K562 (cell line): ENCODE measurements around the gene SLC17A8.

ENCODE experiments used
- CTCF ChIP-seq, 3 experiments: IDR thresholded peaks in 2 of 3; conservative IDR thresholded peaks in 1 of 3; 2 replicates each; pipeline ENCODE4 v1.5.1; 2011 to 2012; ENCODE audit warnings: low read length in 3 of 3, mild to moderate bottlenecking in 3 of 3, control low read depth in 2 of 3, improper control_type of control experiment in 1 of 3, inconsistent platforms in 1 of 3, low read depth in 1 of 3, mixed read lengths in 1 of 3, moderate library complexity in 1 of 3; ENCODE audit not compliant: insufficient read depth in 2 of 3
- ETV1 ChIP-seq: fragments of 450-650 bp; conservative IDR thresholded peaks from 2 replicates; pipeline ENCODE4 v1.6.1; 2016; ENCODE audit warnings: missing genetic modification characterization, control low read depth, low read depth, missing compliant biosample characterization
- MEF2A ChIP-seq: IDR thresholded peaks from 2 replicates; pipeline ENCODE4 v1.6.1; 2011; ENCODE audit warnings: low read depth, mild to moderate bottlenecking, low read length, moderate library complexity; ENCODE audit not compliant: control insufficient read depth
- NR2F6 ChIP-seq: fragments of 450-650 bp; formaldehyde crosslinking; IDR thresholded peaks from 2 replicates; pipeline ENCODE4 v1.4.0; 2020; ENCODE audit warnings: mild to moderate bottlenecking
- SMC3 ChIP-seq: conservative IDR thresholded peaks from 2 replicates; pipeline ENCODE4 v1.6.1; 2011; ENCODE audit warnings: low read depth, low read length, improper control_type of control experiment; ENCODE audit not compliant: insufficient read depth
- TRIM28 ChIP-seq: fragments of 450-650 bp; IDR thresholded peaks from 2 replicates; pipeline ENCODE4 v1.6.1; 2017
- ZBTB11 ChIP-seq, 3 experiments: fragments of 200-800 bp in 1 of 3; fragments of 250-450 bp in 1 of 3; fragments of 450-650 bp in 1 of 3; sonication (Bioruptor Pico) in 1 of 3; sonication (Bioruptor generic) in 1 of 3; formaldehyde crosslinking in 1 of 3; IDR thresholded peaks; 2 replicates each; pipeline versions ENCODE4 v1.6.1 to v1.8.0; 2016 to 2022; ENCODE audit warnings: mild to moderate bottlenecking in 2 of 3, missing genetic modification characterization in 2 of 3, missing compliant biosample characterization in 1 of 3, moderate library complexity in 1 of 3
- ZNF239 ChIP-seq: fragments of 250-450 bp; sonication (Bioruptor Pico); IDR thresholded peaks from 2 replicates; pipeline ENCODE4 v1.4.0; 2020; ENCODE audit warnings: mild to moderate bottlenecking
- ZNF24 ChIP-seq: fragments of 450-650 bp; IDR thresholded peaks from 2 replicates; pipeline ENCODE4 v1.6.1; 2016
- ZNF347 ChIP-seq: fragments of 450-650 bp; formaldehyde crosslinking; IDR thresholded peaks from 2 replicates; pipeline ENCODE4 v1.4.0; 2020; ENCODE audit warnings: low read depth, mild to moderate bottlenecking, moderate library complexity

- TF ChIP-seq ZNF239 (CRISPR knock-in tag) (no peak), CTCF (IDR thresholded peaks at IDR 0.05 in 2 of 3, conservative IDR thresholded peaks at IDR 0.05 in 1 of 3; ENCODE audit: insufficient read depth in 2 of 3, low read depth in 1 of 3, low read length in 3 of 3) (no peak), NR2F6 (CRISPR knock-in tag) (no peak), ZNF347 (CRISPR knock-in tag) (no peak), ZNF24 (no peak), SMC3 (no peak), MEF2A (no peak), TRIM28 (no peak), ETV1 (tag) (no peak), ZBTB11 (CRISPR knock-in tag; IDR thresholded peaks at IDR 0.05) (no peak)
Observed at GRCh38 chr12:100324498-100324897, 32.4 kb upstream of the SLC17A8 start.
